HepG2 (cell line): ENCODE measurements around the gene PXMP2. TPM values are rescaled to one million over a fixed set of nuclear protein-coding genes. Genes with fewer than 3 reads are reported as not detected.

Source experiments
- ATAC-seq: fragments of 200-7000 bp; cut with Tn5 transposase; 3 replicates; pipeline ENCODE4 v1.9.1; 2020; ENCODE audit warnings: mild to moderate bottlenecking, moderate library complexity
- BruUV-seq: library from RNA; stranded (reverse); fragments of 400-500 nt; replicated peaks from 2 replicates; lab custom pipeline; 2021; lab: Mats Ljungman, UMichigan
- CTCF ChIA-PET: fragments of 300-600 bp; formaldehyde crosslinking; extraction: SDS; loops from one replicate; lab custom pipeline; 2021; ENCODE audit warnings: low total read pairs, inconsistent platforms, low intra/inter-chr PET ratio; lab: Yijun Ruan, JAX
- POLR2A ChIA-PET: fragments of 350-600 bp; sonication (Branson Sonifier 250); formaldehyde crosslinking; loops from one replicate; lab custom pipeline; 2020; ENCODE audit warnings: antibody characterized with exemption, inconsistent platforms; lab: Yijun Ruan, JAX
- DNase-seq: peaks from one replicate; pipeline ENCODE4 v3.0.0-alpha.2; 2015; ENCODE audit warnings: low spot score
- FAIRE-seq: peaks from 3 replicates; lab custom pipeline; 2011; peaks lifted over from hg19 to GRCh38; lab: Jason Lieb, UNC
- H2AFZ ChIP-seq: one replicate; pipeline ENCODE4 v1.6.1; 2011; ENCODE audit warnings: low read length, inconsistent platforms
- H3K27ac ChIP-seq: fragments of 300-600 bp; 3 replicates; pipeline ENCODE4 v1.8.0; 2011; ENCODE audit warnings: mixed run types, mild to moderate bottlenecking, mixed read lengths, low read length, inconsistent platforms; ENCODE audit not compliant: insufficient read depth; ENCODE audit errors: extremely low read length
- H3K27me3 ChIP-seq, 2 experiments: fragments of 200-600 bp in 1 of 2; 2 replicates in 1 of 2; 3 replicates in 1 of 2; pipeline versions ENCODE4 v1.6.0 to v1.8.0; 2011; ENCODE audit warnings: low read length in 2 of 2, mild to moderate bottlenecking in 2 of 2, moderate library complexity in 2 of 2, inconsistent platforms in 1 of 2; ENCODE audit not compliant: insufficient read depth in 2 of 2, control insufficient read depth in 1 of 2
- H3K36me3 ChIP-seq, 2 experiments: fragments of 200-600 bp in 1 of 2; replicated peaks in 1 of 2; 2 replicates in 1 of 2; 3 replicates in 1 of 2; pipeline versions ENCODE4 v1.5.1 to v1.8.0; 2011; ENCODE audit warnings: low read length in 2 of 2, inconsistent platforms in 1 of 2; ENCODE audit not compliant: insufficient read depth in 2 of 2, control insufficient read depth in 1 of 2
- H3K4me1 ChIP-seq: 2 replicates; pipeline ENCODE4 v1.5.1; 2012; ENCODE audit warnings: low read length, inconsistent platforms; ENCODE audit not compliant: insufficient read depth
- H3K4me2 ChIP-seq: 2 replicates; pipeline ENCODE4 v1.6.0; 2011; ENCODE audit warnings: low read depth, low read length, inconsistent platforms
- H3K4me3 ChIP-seq, 3 experiments: fragments of 200-600 bp in 1 of 3; sonication (generic), shearing (Covaris generic) in 1 of 3; replicated peaks in 1 of 3; 2 replicates each; pipeline ENCODE4 v1.5.1; 2011 to 2016; ENCODE audit warnings: low read length in 3 of 3, inconsistent platforms in 2 of 3, low read depth in 2 of 3, mild to moderate bottlenecking in 2 of 3, control low read depth in 1 of 3, mixed read lengths in 1 of 3; ENCODE audit not compliant: insufficient read depth in 1 of 3
- H3K79me2 ChIP-seq: one replicate; pipeline ENCODE4 v1.6.1; 2011; ENCODE audit warnings: low read length, inconsistent platforms; ENCODE audit not compliant: insufficient read depth
- H3K9ac ChIP-seq: 2 replicates; pipeline ENCODE4 v1.6.0; 2011; ENCODE audit warnings: mild to moderate bottlenecking, low read depth, low read length, inconsistent platforms; ENCODE audit not compliant: insufficient read depth
- H3K9me3 ChIP-seq: 2 replicates; pipeline ENCODE4 v1.5.1; 2012; ENCODE audit warnings: mild to moderate bottlenecking, low read length
- H4K20me1 ChIP-seq: 2 replicates; pipeline ENCODE4 v1.6.0; 2011; ENCODE audit warnings: inconsistent platforms, mild to moderate bottlenecking, low read length, moderate library complexity; ENCODE audit not compliant: insufficient read depth
- AGO2 ChIP-seq: fragments of 200-400 bp; formaldehyde crosslinking; optimal IDR thresholded peaks from 2 replicates; pipeline ENCODE3; 2017; ENCODE audit warnings: mild to moderate bottlenecking, low read depth, low read length, moderate library complexity
- POLR2A ChIP-seq, 2 experiments: IDR thresholded peaks; 2 replicates each; pipeline ENCODE4 v1.6.1; 2011; ENCODE audit warnings: low read depth in 2 of 2, low read length in 2 of 2, mild to moderate bottlenecking in 1 of 2, moderate library complexity in 1 of 2; ENCODE audit not compliant: insufficient read depth in 1 of 2
- POLR2AphosphoS5 ChIP-seq: IDR thresholded peaks from 2 replicates; pipeline ENCODE4 v1.6.1; 2012; ENCODE audit warnings: low read depth, low read length
- PRMT3 ChIP-seq: sonication (generic); formaldehyde crosslinking; IDR thresholded peaks from 2 replicates; pipeline ENCODE4 v1.8.1; 2022; ENCODE audit warnings: low read depth, mild to moderate bottlenecking, moderate library complexity, missing genetic modification reagents, borderline replicate concordance
- RBFOX2 ChIP-seq: fragments of 200-400 bp; formaldehyde crosslinking; IDR thresholded peaks from 2 replicates; pipeline ENCODE4 v1.6.1; 2017; ENCODE audit warnings: low read depth, mild to moderate bottlenecking, low read length
- RORA ChIP-seq: sonication (generic); formaldehyde crosslinking; IDR thresholded peaks from 2 replicates; pipeline ENCODE4 v1.5.0; 2020; ENCODE audit warnings: mild to moderate bottlenecking, missing genetic modification reagents, moderate library complexity
- RXRB ChIP-seq: IDR thresholded peaks from 2 replicates; pipeline ENCODE4 v1.6.1; 2016; ENCODE audit warnings: borderline replicate concordance, missing genetic modification reagents, missing compliant biosample characterization
- ZNF251 ChIP-seq: sonication (generic); formaldehyde crosslinking; IDR thresholded peaks from 2 replicates; pipeline ENCODE4 v1.9.0; 2021; ENCODE audit warnings: mild to moderate bottlenecking, missing genetic modification reagents
- ZSCAN31 ChIP-seq: sonication (generic); formaldehyde crosslinking; IDR thresholded peaks from 2 replicates; pipeline ENCODE4 v1.5.0; 2020; ENCODE audit warnings: low read depth, mild to moderate bottlenecking, missing genetic modification reagents
- WGBS: methylation state at CpG from one replicate; pipeline ENCODE4 v1.1.6; 2017; ENCODE audit warnings: low lambda C conversion rate; 5-methylcytosine and 5-hydroxymethylcytosine counted together
- in situ Hi-C: cut with HindIII; loops from 2 replicates; pipeline ENCODE4 v1.10.0; 2017; ENCODE audit warnings: low pct_unique_long_range_greater_than_20kb; ENCODE audit not compliant: extremely low pct_ligation_motif_present
- intact Hi-C: fragments of 100-400 bp; cut with micrococcal nuclease; formaldehyde crosslinking; loops from one replicate; pipeline ENCODE4 v1.10.0; 2022; ENCODE audit not compliant: unreplicated experiment
- polyA plus RNA-seq, 8 experiments: library from polyadenylated mRNA; depleted of rRNA in 3 of 8; stranded (reverse) in 7 of 8; unstranded in 1 of 8; fragments of >200 nt; fragmentation: Illumina TruSeq in 4 of 8; extraction: Trizol in 4 of 8; gene quantifications; 2 replicates each; pipeline versions ENCODE4 v1.2.1 to v1.2.3, GENCODE V29; 2011 to 2016; ENCODE audit warnings: low read depth in 4 of 8, missing spikeins in 1 of 8, mixed read lengths in 1 of 8; ENCODE audit not compliant: insufficient read depth in 1 of 8
- total RNA-seq, 5 experiments: library from RNA; depleted of rRNA; stranded (reverse); fragments of >200 nt; fragmentation: Illumina TruSeq; extraction: Trizol; gene quantifications; 2 replicates each; pipeline ENCODE4 v1.2.3, GENCODE V29; 2016; ENCODE audit warnings: low read depth in 1 of 5

Gene PXMP2
- total and polyA plus RNA-seq, 2 of the 13 experiments (the other 11 are each of a cell fraction or from before 2014, with no cell fraction given) = 25.5 to 42.9 TPM

- H3K4me2 ChIP-seq = no peak overlapping the region
- no peak overlapping the region for H3K27ac ChIP-seq
- POLR2A ChIA-PET = interaction anchor here (0.8 kb wide), 1 partner anchor 9 kb away, joined by 3 read pairs; no protein-coding TSS in a partner anchor
- no peaks in the 10 kb centered on the region for H4K20me1 ChIP-seq
- no peak for TF ChIP-seq RXRB (CRISPR knock-in tag)
- TF ChIP-seq AGO2 = peak; percentile 52
- CTCF ChIA-PET = no interaction called here
- peaks cover 23 to 63% of the 10 kb centered on the region in 2 experiments for H3K36me3 ChIP-seq
- no TSS peak for BruUV-seq
- no peak for ATAC-seq
- no peak overlapping the region for H3K9ac ChIP-seq
- FAIRE-seq = no peak
- intact Hi-C loops = no loop called here
- DNase-seq = no peak
- WGBS = 96% methylated on average over 17 of the region's 21 CpGs
- H3K4me1 ChIP-seq = no peaks in the 10 kb centered on the region
- in situ Hi-C loops = no loop called here
- H3K79me2 ChIP-seq = peaks cover 6% of the 10 kb centered on the region
- H3K9me3 ChIP-seq = no peaks in the 10 kb centered on the region
- no peak overlapping the region for H2AFZ ChIP-seq
- H3K27me3 ChIP-seq = no peaks in the 10 kb centered on the region
- no peak overlapping the region for H3K4me3 ChIP-seq
Observed at GRCh38 chr12:132718644-132719043, 31.3 kb downstream of the PXMP2 start.

- intact Hi-C loops = no loop called here
- ATAC-seq = peak; percentile 6; the same call in 2 of the 3 replicates
- in situ Hi-C loops = no loop called here
- ChIA-PET CTCF (no interaction called here), POLR2A (no interaction called here)
- WGBS = 94% methylated on average over 26 of the region's 31 CpGs
- Histone ChIP-seq H3K36me3 (peaks cover 24 to 66% of the 10 kb centered on the region in 2 experiments), H3K4me3 (no peak overlapping the region), H3K4me2 (no peak overlapping the region), H2AFZ (no peak overlapping the region), H3K4me1 (no peaks in the 10 kb centered on the region), H3K9me3 (no peaks in the 10 kb centered on the region), H3K79me2 (peaks cover 3% of the 10 kb centered on the region), H4K20me1 (no peaks in the 10 kb centered on the region), H3K27ac (no peak overlapping the region), H3K9ac (no peak overlapping the region), H3K27me3 (no peaks in the 10 kb centered on the region)
- no TSS peak for BruUV-seq
- DNase-seq = no peak
- TF ChIP-seq RORA (CRISPR knock-in tag) = no peak
- TF ChIP-seq POLR2A (IDR thresholded peaks at IDR 0.05; ENCODE audit: insufficient read depth in 1 of 2, low read depth in 2 of 2, low read length in 2 of 2) = peak in 1 of 2 experiments; percentile 28; a peak in 1 of 4 replicates
- TF ChIP-seq ZSCAN31 (CRISPR knock-in tag) = no peak
- TF ChIP-seq PRMT3 (CRISPR knock-in tag) = no peak
- 0 out of 2 replicates have a peak, but pooled peaks have one; percentile 24 for TF ChIP-seq POLR2AphosphoS5
- peak; percentile 28; the same call in 1 of the 2 replicates for TF ChIP-seq RBFOX2
- TF ChIP-seq ZNF251 (CRISPR knock-in tag) = no peak
- TF ChIP-seq AGO2 = peak; percentile 78
- FAIRE-seq = no peak
Observed at GRCh38 chr12:132719141-132719953, 32.0 kb downstream of the PXMP2 start.
